ENCODE data around the gene VTI1B. TPM values are rescaled to one million over a fixed set of nuclear protein-coding genes. Genes with fewer than 3 reads are reported as not detected.
"Not testable (repeated sequence)": the region's sequence is repeated elsewhere in the genome, so short reads cannot be mapped to it uniquely, and the experiment has no call there.

VTI1B gene
- total RNA-seq, 1 experiment from 2014 or later = 49.2 TPM

DNA sequence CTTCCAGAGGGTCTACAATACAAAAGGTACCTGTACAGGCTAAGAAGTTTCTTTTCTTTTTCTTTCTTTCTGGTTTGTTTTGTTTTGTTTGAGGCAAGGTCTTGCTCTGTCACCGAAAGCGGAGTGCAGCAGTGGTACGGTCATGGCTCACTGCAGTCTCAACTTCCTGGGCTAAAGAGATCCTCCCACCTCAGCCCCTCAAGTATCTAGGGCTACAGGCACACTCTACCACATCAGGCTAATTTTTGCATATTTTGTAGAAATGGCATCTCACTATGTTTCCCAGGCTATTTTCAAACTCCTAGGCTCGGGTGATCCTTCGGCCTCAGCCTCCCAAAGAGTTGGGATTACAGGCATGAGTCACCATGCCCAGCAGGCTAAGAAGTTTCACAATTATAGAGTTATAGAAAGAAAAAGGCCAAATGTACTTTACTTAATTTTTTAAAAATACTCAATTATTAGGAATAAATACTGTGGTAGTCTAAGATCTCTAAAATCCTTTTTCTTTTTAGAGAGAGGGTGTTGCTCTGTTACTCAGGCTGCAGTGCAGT is 71.4 kb downstream of the VTI1B start:
- no peak for DNase-seq (ENCODE audit: low read depth in 1 of 2, low spot score in 2 of 2)
- Histone ChIP-seq H3K4me3 (no peak overlapping the region), H3K27me3 (replicated peaks) (no peaks in the 10 kb centered on the region)

DNA sequence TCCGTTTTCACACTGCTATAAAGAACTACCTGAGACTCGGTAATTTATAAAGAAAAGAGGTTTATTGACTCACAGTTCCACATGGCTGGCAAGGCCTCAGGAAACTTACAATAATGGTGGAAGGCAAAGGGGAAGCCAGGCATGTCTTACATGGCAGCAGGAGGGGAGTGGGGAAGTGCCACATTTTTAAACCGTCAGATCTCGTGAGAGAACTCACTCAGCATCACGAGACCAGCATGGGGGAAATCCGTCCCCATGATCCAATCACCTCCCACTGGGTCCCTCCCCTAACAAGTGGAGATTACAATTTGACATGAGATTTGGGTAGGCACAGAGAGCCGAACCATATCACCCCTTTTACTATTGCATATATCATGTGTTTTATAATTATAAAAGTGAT is 72.4 kb downstream of the VTI1B start:
- Histone ChIP-seq H3K4me3 (no peak overlapping the region), H3K27ac (no peak overlapping the region), H3K4me1 (replicated peaks) (peaks cover 5% of the 10 kb centered on the region; the same call in 1 of the 2 replicates), H3K27me3 (replicated peaks) (no peaks in the 10 kb centered on the region), H3K9me3 (replicated peaks) (no peaks in the 10 kb centered on the region), H3K36me3 (no peaks in the 10 kb centered on the region)
- DNase-seq (ENCODE audit: low read depth in 1 of 2, low spot score in 2 of 2) = no peak

More for the DNA sequence above, 71.4 kb downstream of the VTI1B start:
- Histone ChIP-seq H3K36me3 (no peaks in the 10 kb centered on the region), H3K27ac (no peak overlapping the region), H3K9me3 (replicated peaks) (no peaks in the 10 kb centered on the region), H3K4me1 (replicated peaks) (peaks cover 5% of the 10 kb centered on the region; the same call in 1 of the 2 replicates)

DNA sequence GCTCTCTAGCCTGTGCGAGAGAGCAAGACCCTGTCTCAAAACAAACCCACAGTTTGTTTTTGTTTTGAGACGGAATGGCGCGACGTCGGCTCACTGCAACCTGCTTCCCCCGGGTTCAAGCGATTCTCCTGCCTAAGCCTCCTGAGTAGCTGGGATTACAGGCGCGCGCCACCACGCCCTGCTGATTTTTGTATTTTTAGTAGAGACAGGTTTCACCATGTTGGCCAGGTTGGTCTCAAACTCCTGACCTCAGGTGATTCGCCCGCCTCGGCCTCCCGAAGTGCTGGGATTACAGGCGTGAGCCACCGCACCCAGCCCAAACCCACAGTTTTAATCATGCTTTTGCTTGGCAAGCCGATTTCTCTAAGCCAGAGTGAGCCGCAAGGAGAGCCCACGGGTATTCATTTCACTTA is 73.9 kb downstream of the VTI1B start:
- Histone ChIP-seq H3K4me3 (peak overlapping the region; percentile 63), H3K27ac (peak overlapping the region; percentile 25; the same call in 1 of the 2 replicates)
- not testable (repeated sequence) for H3K9me3 ChIP-seq (replicated peaks); H3K36me3 ChIP-seq; H3K27me3 ChIP-seq (replicated peaks); H3K4me1 ChIP-seq (replicated peaks); DNase-seq (ENCODE audit: low read depth in 1 of 2, low spot score in 2 of 2)

DNA sequence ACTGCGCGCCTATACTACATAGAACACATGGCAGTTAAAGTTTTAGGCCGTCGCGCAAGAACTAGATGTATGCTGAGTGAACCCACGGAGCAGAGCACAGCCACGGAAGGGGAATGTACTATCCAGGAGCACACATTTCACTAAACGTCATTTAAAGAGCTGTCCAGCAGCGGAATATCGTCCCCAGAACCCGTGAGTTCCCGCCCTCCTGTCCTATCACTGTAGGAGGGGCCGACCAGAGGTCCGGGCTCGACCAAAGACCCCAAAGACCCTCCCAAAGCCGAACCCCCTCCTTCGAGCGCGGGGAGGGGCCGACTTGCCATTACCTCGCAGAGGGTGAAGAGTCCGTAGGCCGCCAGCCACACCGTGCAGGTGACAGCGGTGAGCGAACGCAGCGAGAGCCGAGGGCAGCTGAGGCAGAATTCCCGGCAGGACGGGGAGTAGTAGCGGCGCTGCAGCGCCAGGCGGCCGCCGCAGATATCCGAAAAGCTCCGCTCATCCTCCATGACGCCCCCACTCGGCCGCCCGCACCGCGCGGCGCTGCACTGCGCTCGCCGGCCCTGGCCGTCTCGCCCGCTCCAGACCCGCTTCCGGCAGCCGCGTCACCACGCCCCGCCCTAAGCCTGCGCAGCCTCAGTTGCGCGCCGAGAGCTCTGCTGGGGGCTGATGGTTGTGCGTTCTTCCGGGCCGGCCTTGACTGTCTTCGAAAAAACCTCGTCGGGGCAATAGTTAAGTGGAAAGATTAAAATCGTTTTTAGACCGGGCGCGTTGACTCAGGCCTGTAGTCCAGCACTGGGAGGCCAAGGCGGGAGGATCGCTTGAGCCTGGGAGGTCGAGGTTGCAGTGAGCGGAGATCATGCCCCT is 74.5 kb downstream of the VTI1B start, which contains the start of gene PIGH:
Gene PIGH (minus strand): TSS at position 571 of the 864 bp plus-strand sequence. CDS start 65 bp downstream, at position 506.
- H3K4me1 ChIP-seq (replicated peaks) = peaks cover 5% of the 10 kb centered on the region; the same call in 1 of the 2 replicates
- no peaks in the 10 kb centered on the region for H3K27me3 ChIP-seq (replicated peaks)
- peak; percentile 83 to 87 for DNase-seq (ENCODE audit: low read depth in 1 of 2, low spot score in 2 of 2)
- H3K9me3 ChIP-seq (replicated peaks) = no peaks in the 10 kb centered on the region
- H3K36me3 ChIP-seq = no peaks in the 10 kb centered on the region
- H3K27ac ChIP-seq = peak within 1 kb of the TSS; percentile 25; the same call in 1 of the 2 replicates
- peak within 1 kb of the TSS; percentile 63 for H3K4me3 ChIP-seq

Other genes starting within 250 kb of the VTI1B start
- gene TMEM229B, start 185.9 kb downstream of the VTI1B start, total RNA-seq (2014; rRNA removed; shearing (Covaris generic)) = 0.71 and 10.9 TPM in 2 replicates
- 0.97 TPM in 1 of 2 replicates, not detected in the other for gene PLEKHH1, start 141.3 kb downstream of the VTI1B start, total RNA-seq (2014; rRNA removed; shearing (Covaris generic))
- 11.2 and 20.4 TPM in 2 replicates for gene PIGH, start 74.4 kb downstream of the VTI1B start, total RNA-seq (2014; rRNA removed; shearing (Covaris generic))
- 4.9 and 7.4 TPM in 2 replicates for gene ARG2, start 54.7 kb downstream of the VTI1B start, total RNA-seq (2014; rRNA removed; shearing (Covaris generic))
- gene RDH11, start 21.1 kb upstream of the VTI1B start, total RNA-seq (2014; rRNA removed; shearing (Covaris generic)) = 54.7 and 63.4 TPM in 2 replicates
- not detected in 2 replicates for gene RDH12, start 27.3 kb upstream of the VTI1B start, total RNA-seq (2014; rRNA removed; shearing (Covaris generic))
- gene ZFYVE26, start 142.0 kb upstream of the VTI1B start, total RNA-seq (2014; rRNA removed; shearing (Covaris generic)) = 9.2 and 9.4 TPM in 2 replicates
- 4.7 and 6.6 TPM in 2 replicates for gene RAD51B, start 145.1 kb upstream of the VTI1B start, total RNA-seq (2014; rRNA removed; shearing (Covaris generic))